NCI-H1105 treated with DMSO at 0.1 percent for 48 hours (cell line): ENCODE results near the gene VSTM2L.

Experiments used
- DNase-seq: peaks from one replicate; lab custom pipeline; 2025; lab: John Stamatoyannopoulos, UW

The VSTM2L gene

DNA sequence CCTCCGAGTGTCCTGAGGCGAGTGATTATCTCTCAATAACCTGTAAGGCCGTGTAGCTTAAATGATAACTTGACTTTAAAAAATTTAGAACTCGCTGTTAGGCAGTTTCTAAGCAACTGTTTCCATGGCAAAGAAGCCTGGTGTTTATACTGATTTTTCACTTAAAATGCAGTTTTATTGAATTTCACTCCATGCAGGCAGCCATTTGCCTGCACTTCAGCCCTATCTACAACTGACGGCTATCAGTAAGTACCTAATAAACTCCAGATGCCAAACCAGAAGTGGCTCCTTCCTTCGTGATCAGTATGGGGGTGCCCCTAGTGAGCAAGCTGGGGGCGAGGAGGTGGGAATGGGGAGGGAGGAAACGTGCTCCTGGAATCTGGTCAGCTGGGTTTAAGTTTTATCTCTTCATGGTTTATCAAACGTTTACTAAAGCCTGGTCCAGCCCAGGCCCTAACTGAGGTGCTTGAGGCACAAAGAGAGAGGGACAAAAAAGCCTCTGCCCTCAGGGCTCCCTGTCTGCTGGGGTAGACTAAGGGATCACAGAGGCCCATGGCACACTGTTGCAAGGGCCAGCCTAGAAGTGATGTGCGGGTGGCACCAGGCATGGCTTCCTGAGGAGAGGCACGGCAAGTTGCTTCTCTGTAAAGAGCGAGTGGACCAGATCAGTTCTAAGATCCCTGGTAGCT is 84.8 kb downstream of the VSTM2L start:
- DNase-seq: no peak

DNA sequence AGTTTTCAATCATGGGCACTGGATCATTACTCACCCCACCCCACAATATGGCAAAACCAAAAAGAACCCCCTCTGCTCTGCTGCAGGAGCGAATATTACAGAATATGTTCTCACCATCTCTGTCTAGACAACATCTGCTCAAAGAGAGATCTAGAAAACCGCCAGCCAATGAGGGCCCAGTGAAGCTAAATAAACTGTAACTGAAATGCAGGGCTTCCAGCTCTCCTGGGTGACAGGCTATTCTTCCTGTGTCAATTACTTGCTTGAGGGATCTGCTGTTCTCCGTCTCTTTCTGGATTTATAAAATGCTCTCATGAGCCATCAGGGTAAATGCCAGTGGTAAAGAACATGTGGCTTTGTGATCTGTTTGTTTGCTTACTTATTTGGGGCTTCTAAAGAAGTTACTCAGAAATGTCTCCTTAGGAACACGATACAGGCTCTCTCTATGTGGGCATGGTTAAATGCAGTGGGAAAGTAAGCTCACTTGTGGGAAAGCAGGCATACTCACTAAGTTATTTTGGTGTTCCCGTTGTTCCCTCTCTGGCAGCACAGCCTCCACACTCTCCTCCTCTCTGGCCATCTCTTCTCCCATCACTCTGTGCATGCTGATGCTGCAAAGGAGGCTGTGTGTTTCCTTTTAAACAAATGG is 85.5 kb downstream of the VSTM2L start:
- DNase-seq: no peak

DNA sequence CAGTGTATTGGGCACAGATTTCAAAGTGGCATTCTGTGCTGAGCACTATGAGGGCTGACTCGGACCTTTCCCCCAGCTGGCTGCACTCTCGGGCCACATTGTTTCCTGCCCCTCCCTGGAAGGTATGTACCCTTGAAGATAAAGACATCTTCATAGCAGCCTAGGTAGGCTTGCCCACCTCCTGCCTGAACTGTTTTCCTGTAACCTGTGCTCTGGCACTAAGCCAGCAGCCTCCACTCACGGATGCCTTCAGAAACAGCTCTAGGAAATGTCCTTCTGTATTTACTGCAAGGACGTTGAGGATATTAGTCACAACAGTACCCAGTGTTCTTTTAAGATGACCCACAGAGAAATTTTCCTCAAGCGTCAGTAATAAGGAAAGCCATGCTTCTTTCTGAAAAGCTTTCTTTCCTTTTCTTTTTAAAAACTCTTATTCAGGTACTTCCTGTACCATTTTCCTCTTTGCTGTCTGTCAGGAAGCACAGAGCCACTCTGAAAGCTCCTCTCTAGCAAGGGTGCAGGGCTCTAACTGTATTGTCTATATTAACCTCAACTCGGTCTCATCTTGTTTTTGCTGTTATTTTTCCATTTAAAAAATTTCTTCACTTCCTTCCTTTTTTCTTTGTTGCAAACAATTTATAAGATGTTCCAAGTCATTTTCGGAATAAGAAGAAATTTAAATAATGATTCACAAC is 86.8 kb downstream of the VSTM2L start:
- DNase-seq: peak; percentile 5

DNA sequence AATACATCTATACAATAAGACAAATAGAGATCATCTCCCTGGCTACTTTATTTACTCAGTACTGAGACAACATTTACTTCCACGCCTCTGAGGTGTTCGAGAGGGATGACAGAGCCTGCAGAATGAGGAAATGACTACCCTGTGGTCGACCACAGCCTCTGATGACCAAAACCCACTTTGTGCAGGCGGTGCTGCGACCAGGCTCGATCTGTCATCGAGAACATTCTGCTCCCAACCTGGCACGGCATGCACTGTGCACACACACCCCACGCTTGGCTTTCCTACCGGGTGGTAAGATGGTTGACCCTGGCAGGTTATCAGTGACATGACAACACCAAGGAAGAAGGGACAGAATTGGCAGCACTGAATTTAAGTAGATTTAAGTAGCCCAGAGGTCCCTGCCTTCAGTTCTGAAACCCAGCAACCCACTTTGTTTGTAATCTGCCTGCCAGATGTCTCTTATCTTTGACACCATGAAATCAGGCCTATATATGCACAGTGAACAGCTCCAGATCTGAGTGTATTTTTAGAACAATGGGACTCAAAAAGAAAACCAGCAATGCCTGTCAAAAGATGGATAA is 87.7 kb downstream of the VSTM2L start:
- DNase-seq: no peak

DNA sequence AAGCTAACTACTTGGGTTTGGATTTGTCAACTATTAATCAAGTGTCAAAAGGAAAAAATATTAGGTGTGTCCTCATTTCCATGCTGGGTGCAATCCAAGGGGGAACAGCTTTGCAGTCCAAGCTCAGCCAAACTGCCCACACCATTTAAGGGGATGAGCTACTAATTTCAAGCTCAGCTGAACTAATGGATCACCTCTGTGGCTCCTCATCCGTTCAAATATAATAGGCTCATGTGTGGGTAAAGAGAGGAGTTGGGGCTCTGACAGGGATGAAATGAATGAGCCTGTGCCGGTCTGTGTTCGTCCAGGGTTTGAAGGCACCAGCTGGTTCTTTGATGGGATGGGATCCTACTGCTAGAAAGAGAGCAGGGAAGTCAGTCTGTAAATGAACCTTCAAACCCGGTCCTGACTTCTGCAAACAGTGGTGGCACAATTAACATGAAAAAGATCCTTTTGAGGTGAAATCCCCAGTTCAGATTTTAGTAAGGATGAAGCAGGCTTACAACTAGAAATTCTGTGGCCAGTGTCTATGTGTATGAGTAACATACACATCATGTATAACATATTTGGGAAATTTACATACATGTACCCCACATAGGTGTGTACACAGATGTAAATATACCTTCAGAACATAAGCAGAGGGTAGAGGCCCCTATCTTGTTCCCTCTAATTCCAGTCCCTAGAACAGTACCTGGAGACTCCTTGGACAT is 88.4 kb downstream of the VSTM2L start:
- no peak for DNase-seq

DNA sequence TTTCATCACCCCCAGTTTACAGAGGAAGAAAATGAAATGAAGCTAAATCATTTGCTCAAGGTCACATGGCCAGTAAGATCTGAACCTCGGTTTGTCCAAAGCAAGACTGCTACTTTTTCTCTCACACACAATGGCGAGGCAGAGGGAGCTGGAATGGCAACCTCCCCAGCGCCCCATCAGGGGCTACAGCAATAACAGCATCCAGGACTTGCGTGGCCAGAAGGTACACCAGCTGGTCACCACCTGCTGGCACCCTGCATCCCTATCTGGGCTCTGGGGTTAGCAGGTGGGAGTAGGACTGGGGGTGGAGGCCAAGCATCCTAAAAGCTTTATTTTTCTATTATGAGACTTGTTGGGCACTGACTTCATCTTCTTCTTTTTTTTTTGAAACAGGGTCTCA is 89.0 kb downstream of the VSTM2L start:
- no peak for DNase-seq

DNA sequence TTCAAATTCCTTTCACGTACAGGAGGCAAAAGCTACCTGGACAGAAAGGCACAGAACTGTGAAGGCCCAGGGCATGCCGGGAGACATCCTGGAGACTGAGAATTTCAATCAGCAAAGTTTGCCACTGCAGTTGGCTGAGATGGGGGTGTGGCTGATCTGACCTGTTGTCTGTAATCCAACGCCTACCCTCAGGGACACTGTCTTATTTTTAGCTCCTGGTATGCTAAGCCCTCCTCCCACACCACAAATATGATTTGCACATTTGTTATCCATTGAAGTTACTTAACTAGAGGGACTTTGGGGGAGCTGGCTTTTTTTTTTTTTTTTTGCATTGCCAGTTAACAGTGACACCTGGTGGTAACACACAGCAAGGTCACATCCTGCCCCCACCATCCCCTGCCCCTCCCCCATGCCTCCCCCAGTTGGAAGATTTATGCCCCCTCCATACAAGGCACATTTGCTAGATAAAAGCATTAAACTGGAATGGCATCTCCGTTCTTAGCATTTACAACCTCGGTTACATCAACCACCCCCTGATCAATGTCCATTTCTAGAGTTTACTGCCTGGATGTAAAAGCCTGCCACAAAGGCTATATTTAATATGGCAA is 90.0 kb downstream of the VSTM2L start:
- DNase-seq: peak; percentile 26

DNA sequence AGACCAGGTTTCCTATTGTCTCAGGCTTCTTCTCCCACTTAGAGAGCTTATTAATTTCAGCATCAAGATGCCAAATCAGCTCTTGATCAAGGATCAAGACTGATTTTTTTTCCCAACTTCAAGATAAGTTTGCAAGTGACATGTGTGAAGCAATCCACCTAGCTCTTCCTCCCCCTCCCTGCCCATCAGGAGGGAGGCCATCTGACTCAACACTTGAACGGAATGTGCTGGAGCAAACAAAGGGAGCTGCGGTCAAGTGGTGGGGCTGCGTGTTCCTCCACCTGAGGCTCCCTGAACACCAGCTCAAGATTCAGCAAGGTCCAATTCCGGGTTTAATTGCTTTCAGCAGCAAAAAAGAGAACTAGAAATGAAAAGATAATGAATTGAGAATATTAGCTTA is 91.6 kb downstream of the VSTM2L start:
- DNase-seq: no peak
